Right hindlimb (tissue), 1 donor: ENCODE data around the gene NTNG1.

ENCODE experiments used
- DNase-seq: peaks from one replicate; pipeline ENCODE4 v3.0.0-alpha.2; 2018

Gene NTNG1

DNA sequence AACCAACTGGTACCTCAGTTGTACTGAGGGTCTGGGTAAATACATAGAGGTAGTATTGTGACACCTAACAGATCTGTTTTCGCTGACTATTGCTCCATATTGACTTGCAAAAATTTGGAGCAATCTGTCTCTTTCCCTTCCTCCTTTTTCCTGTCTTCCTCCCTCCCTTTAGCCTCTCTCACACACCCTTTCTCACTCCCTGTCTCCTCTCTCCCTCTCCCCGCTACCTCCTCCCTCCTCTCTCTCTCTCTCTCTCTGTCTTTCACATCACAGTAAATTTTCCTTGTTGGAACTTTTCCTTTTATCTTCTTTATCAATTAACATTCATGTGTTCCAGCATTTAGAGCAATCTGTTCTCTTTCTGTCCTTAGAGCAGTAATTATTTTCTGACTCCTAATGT is 278.2 kb downstream of the NTNG1 start:
- DNase-seq: no peak

- no peak for DNase-seq
Observed at GRCh38 chr1:107422901-107423300, 282.1 kb downstream of the NTNG1 start.

- DNase-seq: no peak
Observed at GRCh38 chr1:107430540-107431228, 289.8 kb downstream of the NTNG1 start.

DNA sequence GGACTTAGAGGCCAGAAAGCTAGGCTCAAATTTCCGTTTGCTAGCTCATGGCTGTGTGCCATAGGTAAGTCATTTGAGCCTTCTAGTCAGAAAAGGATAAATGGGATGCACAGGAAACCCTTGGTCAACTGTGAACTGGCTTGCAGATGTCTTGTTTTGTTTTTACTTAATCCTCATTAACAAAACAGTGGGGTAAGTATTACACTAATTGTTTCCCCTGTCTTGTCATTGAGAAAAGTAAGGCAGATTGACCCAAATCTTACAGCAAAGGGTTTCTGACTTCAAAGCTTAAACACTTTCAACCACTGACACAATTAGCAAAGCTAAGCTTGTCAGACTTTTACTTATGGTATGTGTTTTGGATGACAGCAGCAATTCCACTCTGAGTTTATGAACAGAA is 291.3 kb downstream of the NTNG1 start:
- DNase-seq: no peak

DNA sequence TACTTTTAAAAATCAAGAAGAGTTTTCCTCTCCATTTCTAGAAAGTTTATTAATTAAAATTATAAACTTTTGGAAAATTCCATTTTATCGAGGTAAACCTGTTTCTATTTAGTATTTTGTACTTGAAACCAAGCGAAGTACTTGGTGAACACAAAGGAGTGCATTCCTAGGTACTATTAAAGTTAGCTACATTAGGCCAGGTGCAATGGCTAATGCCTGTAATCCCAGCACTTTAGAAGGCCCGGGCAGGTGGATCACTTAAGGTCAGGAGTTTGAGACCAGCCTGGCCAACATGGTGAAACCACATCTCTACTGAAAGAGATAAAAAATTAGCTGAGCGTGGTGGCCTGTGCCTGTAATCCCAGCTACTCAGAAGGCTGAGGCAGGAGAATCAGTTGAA is 292.2 kb downstream of the NTNG1 start:
- no peak for DNase-seq

GRCh38 chr1:107433635-107434360 is 293.0 kb downstream of the NTNG1 start:
- no peak for DNase-seq

DNA sequence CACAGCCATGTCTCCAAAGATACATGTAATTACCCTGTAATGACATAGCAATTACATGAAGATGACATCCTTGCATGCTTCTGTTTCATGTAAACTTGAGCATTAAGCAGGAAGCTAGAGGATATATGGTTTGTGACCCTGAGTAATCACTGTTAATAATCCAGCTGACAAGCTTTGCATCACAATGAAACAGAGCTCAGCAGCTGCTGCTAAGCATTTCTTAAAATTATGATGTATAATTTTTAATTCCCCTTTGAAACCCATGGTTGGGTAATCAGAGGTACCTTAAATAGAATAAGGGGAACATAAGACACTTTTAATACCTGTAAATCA is 293.5 kb downstream of the NTNG1 start:
- DNase-seq: no peak

DNA sequence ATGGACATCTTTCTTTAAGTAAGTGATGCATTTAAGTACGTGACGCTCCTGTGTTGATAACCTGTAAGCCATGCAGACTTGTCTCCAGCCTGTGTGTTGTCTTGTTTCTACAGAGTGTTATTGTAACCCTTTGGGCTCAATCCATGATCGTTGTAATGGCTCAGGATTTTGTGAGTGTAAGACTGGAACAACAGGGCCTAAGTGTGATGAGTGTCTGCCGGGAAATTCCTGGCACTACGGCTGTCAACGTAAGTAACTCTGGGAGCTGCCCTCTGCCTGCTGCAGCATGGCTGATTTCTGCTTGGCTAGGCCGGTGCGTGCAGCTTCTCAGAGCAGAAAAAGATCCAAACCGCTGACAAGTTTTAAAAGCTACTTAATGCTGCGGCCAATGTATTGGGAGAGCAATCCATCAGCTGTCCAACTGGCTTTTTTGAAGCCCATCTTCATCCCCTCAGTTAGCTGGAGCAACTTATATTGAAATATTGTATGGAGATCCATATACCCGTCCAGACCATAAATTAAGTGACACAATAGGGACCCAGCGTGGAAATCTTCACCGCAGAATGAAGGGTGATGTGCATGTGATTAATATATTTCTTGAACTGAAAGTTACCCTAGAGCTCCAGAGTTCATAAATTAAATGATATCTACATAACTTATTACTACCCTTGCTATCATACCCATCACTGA is 295.9 kb downstream of the NTNG1 start:
- DNase-seq: no peak

- DNase-seq: no peak
Observed at GRCh38 chr1:107439567-107439966, 298.7 kb downstream of the NTNG1 start.

GRCh38 chr1:107442551-107442950 is 301.7 kb downstream of the NTNG1 start:
- DNase-seq: no peak

DNA sequence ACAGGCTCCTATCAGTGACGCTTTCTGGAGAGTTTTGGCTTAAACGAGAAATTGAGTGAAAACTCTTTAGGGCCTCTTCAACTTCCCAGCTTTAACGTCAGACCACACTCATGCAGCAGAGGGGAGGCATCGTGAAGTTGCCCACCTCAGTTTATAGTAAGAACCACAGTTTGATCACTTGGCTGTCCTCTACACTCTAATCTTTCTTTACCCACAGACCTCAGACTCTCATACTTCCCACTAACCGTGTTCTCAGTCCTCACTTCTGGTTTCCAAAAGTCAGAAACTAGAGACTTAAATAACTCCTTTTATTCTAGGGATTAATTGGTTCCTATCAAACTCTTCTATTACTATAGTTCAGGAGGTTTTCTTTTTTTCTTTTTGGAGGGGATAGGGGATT is 302.2 kb downstream of the NTNG1 start:
- DNase-seq: no peak

GRCh38 chr1:107443860-107444259 is 303.0 kb downstream of the NTNG1 start:
- DNase-seq: no peak

DNA sequence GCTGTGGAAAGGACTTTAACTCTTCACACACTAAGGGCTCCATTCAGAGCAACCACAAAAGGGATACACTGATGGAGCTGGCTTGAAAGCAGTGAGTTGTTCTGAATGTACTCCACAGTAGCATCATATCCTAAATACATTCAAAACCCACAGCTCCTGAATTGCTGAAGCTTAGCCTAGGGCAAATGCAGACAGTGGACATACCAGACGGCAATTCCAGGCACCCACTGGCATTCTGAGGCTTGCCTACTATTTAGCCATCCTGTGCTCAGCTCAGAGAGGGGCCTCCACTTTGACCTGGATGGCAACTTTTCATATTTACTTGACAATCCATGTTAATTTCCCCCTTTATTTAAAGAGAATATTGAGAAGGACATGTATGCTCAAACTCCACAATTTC is 303.5 kb downstream of the NTNG1 start:
- no peak for DNase-seq

- DNase-seq: no peak
Observed at GRCh38 chr1:107449326-107449725, 308.5 kb downstream of the NTNG1 start.

- DNase-seq: no peak
Observed at GRCh38 chr1:107450899-107451664, 310.2 kb downstream of the NTNG1 start.

DNA sequence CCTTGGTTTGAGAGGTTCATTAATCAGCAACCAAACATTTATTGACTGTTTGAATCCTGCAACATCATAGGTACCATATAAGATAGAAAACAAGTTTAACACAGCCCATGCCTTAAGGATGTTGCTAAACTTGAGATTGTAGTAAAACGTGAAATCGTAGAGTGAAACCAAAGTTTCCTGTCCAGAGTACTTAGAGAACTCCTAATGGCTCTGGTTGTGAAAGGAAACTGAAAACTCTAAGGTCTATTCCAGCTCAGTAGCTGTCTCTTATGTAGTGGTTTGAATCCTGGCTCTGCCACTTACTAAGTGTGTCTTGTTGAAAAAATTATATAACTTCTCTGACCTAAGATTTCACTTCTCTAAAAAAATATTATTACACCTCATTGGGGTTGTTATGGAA is 310.9 kb downstream of the NTNG1 start:
- DNase-seq: no peak

GRCh38 chr1:107454791-107455190 is 314.0 kb downstream of the NTNG1 start:
- DNase-seq: no peak

- DNase-seq: no peak
Observed at GRCh38 chr1:107457989-107458388, 317.1 kb downstream of the NTNG1 start.

GRCh38 chr1:107459204-107459904 is 318.5 kb downstream of the NTNG1 start:
- DNase-seq: no peak

DNA sequence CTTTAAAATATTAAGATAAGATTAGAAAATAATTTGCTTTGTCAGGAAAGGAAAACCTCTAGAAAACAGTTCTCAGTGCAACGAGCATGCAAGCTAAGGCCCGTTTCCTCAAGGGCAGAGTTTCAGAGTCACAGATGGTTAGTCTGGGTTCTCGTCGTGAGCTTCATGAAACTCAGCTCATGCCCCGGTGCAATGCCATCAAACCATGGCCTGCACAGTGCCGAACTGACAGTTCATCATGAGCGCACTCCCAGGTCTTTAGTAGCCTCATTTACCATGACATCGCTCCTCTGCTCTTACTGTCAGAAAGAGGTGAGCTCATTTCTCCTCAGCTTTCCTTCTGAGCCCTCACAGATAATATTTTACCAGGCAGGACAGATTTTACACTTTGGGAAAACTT is 319.2 kb downstream of the NTNG1 start:
- DNase-seq: no peak

DNA sequence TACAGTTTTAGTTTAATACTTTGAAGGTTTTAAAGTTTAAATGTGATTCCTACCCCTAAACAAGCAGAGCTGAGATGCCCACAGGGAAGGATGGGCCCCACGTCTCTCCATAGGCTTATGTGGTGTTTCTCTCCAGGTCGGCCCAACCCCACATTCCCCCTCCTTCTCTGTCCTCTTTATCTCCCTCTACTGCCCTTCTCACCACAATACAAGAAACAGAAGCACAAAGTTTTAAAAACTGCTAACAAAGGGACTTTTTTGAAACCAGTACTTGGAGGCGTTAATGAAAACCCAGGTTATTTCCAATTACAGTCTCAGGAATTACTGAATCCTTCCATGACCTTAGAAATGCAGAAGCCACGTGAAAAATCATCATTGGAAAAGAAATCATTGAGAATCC is 324.0 kb downstream of the NTNG1 start:
- DNase-seq: no peak

DNA sequence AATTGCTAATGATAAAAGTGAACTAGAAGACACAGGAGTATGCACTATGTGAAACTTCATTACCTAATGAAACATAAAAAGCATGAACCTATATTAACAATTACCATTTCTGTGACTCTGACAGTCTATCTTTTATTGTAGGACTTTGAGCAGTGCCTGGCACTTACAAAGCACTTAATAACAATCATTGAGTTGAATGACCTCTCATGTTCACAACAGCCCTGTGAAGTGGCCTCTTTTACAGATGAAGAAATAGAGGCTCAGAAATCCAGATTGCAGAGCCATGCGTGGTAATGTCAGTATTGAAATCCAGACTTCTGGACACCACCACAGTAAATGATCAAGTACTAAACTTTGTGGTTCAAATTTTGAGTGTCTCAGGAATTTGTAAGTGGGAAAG is 326.4 kb downstream of the NTNG1 start:
- DNase-seq: no peak

- no peak for DNase-seq
Observed at GRCh38 chr1:107467811-107468210, 327.0 kb downstream of the NTNG1 start.
